Stimulated activated CD4-positive, alpha-beta T cell treated with anti-CD3 and anti-CD28 coated beads, TNF-alpha, amount 100 ng/mL, for 1 hour (primary cell): ENCODE measurements around the gene PRKAG2.

Source experiments
- DNase-seq, 3 donors: peaks; one replicate each; pipeline ENCODE4 v3.0.0-alpha.2; 2020; ENCODE audit warnings: low read depth in 3 of 3, low spot score in 1 of 3

Gene PRKAG2

DNA sequence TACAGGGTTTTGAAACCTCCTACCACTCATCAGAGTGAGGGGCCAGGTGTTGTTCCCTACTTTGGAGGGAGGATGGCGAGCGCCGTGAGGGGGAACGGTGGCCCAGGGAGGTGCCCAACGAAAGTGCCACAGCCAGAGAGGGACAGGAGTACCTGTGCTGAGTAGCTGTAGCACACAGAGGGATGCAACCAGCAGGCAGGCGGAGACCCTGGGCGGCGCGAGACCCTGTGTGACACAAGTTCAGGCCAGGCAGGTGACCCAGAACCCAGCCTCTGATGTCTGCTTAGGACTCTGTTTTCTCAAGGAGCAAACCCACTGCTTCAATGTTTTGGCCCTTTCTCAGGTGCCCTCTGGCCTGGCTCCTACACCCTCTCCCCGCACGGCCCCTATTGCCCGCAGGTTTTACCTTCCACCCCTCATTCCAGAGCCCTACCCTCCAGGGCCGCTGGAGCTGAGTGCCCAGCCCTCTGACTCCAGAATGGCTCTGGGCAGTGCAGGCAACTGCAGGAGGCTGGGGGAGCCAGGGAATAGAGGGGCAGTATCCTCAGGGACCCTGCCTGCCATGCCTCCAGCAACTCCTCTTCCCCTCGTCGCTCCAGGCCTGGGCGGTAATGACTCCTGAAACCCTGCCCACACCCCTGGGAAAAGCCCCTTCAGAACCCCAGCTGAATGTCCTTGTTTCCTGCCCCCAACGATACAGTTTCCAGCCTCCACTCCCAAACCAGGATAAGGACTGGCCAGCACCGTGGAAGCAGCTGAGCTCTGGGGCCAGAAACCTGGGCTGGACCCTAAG is 193.1 kb downstream of the PRKAG2 start:
- no peak for DNase-seq

DNA sequence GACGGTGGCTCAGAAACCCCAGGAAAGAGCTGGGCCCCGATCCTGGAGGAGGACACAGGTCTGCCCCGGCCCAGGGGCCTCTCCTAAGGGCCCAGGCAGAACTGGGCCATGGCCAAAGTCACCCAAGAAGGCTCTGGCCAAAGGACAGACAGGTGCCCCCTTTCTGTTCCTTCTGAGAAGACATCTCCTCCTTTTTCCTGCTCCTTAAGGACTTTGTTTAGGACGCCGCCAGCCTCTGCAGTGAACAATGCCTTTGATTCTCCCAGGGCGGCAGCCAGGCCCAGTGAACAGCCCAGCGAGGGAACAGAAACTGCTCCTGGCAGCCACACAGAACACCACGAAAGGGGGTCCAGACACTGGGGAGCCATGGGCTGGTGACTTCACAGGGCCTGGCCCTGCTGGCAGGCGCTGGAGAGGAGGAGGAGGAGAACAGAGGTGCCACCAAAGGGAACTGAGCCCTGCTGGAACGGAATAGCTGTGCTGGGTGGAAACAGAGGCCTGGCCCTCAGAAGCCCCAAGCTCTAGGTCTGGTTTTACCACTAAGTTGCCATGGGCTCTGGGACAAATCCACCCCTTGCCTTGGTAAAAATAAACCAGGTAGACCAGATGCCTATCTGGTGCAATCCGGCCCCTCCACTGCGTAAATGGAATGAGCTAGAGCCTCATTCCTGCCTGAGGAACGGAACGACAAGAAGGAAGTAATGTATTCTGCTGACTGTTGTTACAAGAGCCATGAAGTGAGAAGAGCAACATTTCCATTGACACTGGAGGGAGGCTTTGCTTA is 193.9 kb downstream of the PRKAG2 start:
- DNase-seq: no peak

DNA sequence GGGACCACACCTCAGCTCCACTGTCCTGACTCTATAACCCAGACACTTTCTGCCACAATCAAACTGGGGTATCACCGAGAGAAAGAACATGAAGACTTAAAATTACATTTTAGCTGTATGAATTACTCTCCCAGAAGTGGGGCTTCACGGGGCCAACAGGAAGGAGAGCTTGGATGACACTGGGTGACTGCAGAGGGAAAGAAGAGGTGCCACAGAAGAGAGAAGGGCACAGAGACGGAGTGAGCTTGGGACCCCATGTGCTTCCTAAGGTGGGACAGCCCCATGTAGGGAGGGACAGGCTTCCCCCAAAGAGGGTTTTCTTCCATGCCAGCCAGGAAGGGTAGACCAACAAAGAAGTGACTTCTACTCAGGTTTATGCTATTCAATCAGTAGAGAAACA is 195.2 kb downstream of the PRKAG2 start:
- DNase-seq: no peak

DNA sequence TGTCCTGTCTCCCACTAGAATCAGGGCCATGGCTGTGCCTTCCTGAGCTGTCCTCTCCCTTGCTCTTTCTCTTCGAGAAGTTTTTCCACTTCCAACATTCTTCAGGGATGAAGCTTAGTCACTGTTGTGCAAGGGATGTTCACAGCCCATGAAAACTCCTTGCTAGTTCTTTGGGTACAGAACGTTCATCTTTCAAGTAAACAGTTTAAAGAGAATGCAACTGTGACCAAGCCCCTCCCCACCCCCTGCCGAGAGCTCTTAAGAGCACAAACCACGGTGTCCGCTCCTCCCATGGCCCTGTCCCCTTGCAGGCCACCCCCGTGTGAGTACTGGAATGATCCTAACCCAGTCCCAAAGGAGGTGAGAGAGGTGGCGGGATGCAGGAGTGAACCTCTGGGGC is 196.1 kb downstream of the PRKAG2 start:
- DNase-seq: no peak

DNA sequence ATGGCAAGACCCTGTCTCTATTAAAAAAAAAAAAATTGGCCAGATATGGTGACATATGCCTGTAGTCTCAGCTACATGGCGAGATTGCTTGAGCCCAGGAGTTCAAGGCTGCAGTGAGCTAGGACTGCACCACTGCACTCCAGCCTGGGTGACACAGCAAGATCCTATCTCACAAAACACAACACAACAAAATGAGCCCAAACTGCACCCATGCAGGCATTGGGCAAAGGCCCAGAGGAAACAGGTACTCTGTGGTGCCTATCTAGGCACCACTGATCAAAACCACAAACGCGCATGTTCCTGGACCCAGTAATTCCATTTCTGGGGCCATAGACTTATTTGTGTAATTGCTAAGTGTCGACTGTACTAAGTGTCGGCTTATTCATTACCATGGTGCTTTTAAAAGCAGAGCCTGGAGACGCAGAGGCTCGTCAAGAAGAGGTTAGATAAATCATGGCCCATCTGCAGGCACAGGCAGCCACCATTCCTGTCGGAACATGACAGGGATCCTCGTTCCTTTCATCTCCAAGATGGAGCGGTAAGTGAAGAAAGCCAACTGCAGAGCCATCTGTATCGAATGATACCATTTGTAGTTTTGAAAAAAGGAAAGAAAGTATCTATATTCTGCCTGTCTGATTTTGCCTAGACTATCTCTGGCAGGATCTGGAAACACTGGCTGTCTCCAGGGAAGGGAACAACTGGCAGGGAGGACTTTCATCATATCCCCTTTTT is 196.9 kb downstream of the PRKAG2 start:
- no peak for DNase-seq

DNA sequence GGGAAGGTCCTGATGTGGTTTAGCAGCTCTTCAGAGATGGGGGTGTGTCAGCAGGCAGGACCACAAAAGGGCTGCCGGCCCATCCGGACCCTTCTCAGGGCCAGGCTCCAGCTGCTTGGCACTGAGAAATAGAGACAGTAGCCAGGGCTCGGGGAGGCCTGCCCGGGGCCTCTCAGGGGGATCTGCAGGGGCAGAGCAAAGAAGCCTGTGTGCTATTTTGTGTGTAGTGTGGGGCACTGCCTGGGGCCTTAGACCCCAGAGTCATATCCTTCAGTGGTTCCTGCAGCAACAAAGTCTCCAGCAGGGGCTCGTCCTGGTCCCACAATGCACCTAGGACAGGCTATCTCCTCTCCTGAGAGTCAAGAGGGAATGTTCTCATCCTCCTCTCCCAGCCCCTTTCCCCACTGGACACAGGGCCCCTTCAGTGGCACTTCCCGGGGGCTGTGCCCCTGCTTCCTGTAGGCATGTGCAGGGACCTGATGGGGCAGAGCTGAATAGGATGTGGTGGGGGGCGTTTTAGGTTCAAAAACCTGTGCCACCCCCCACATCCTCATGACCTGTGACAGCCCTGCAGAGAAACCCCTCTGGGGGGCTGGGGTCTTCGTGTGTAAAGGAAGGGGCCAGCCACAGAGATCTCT is 197.7 kb downstream of the PRKAG2 start:
- DNase-seq: no peak

DNA sequence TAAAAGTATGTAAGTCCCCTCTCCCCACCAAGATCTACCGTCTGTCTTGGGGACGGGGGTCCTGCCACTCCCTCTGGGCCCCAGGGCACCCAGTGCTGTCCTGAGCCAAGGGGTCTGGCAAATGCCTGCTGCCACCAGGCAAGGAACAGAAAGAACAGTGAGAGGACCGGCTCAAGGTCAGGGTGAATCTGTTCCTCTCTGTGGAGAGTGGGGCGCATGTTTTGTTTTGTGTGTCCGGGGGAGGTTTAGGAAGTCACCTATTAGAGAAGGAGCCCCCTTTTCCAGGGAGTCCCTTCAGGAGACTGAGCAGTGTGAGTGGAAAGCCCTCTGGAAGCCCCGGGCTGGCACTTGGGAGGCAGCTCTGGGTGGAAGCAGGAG is 198.7 kb downstream of the PRKAG2 start:
- no peak for DNase-seq

DNA sequence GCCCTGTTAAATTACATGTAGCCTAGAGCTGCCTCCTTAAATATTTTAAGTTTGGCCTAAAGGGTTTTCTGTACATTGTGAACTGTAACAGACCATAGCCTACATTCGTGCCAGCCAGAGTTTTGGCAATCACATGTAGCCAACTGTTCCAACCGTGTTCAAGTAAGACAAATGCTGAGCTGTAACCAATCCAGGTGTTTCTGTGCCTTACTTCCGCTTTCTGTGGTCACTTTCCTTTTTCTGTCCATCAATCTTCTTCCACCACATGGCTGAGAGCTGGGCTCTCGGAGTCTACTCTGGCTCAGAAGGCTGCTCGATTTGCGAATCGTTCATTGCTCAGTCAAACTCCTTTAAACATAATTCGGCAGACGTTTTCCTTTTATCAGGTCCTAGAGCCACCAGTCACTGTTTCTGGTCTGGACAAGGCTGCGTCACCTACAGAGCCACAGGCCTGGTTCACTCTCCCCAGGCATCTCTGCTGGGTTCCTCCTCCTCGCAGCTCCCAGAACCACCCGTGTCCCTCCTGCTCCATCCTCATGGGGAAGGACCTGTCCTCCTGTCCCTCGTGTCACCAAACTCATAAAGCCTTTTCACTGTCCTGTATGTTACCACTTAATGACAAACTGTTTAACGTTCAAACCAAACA is 199.2 kb downstream of the PRKAG2 start:
- no peak for DNase-seq

DNA sequence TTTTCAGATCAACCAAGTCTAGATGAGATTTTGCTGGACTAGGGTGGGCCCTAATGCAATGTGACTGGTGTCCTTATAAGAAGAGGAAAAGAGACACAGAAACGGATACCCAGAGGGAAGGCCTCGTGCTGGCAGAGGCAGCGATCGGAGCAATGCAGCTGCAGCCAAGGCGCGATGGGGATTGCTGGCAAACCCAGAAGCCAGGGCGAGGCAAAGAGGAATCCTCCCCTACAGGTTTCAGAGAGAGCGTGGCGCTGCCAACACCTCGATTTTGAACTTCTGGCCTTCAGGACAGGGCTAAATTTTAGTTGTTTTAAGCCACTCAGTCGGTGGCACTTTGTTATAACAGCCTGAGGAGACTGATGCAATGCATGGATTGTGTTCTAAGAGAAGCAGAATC is 200.2 kb downstream of the PRKAG2 start:
- no peak for DNase-seq

DNA sequence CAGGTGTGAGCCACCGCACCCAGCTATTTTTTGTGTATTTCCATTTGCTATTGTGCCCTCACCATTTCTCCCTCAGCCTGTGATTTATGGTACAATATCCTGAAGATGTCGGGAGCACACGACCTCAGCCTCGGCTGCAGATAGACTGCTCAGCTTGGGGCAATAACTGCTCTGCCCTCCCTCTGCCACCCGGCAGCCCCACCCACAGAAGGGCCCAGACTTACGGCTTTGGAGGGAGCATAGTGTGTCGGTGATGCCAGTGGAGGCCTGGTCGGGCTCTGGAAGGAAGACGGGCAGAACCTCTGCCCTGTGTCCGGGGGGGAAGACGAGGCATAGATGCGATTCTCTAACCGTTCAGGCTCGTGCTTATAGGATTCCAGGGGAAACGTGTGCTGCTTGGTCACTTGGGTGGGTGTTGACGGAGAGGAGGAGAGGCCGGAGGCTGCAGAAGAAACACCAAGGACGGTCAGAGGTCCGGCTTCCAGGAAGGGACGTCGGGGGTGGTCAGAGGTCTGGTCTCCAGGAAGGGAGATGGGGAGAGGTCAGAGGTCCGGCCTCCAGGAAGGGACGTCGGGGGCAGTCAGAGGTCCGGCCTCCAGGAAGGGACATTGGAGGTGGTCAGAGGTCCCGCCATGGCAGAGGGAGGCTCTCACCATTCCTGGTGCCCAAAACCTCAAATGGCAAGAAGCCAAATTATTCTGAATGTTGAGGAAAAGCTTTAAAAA is 201.6 kb downstream of the PRKAG2 start:
- no peak for DNase-seq

DNA sequence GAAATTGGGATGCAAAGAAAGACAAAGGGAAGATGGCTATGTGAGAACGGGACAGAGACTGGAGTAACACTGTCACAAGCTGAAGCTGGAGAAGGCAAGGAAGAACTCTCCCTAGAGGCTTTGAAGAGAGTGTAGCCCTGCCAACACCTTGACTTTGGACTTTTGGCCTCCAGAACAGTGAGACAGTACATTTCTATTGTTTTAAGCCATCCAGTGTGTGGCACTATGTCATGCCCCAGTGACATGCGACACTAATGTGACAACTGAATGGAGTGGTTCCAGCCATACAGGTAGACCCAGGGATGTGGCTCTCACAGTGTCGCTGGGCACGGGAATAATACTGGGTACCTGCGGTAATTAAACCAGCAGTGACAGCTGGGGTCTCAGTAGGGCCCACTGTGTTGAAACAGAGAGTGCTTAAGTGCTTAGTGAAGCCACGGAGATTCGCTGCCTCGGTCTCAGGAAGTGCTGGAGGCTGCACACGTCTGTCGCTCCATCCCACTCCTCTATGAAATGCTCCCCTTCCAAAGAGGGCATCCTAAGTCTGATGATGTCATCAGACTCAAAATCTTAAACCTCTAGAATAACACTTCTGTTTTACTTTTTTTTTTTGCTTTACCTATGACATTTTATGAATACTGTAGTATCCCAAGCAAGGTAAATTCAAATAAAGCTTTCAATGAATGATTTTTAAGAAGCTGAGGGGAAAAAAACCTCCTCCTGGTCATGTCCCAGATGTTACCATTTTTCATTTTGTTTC is 202.6 kb downstream of the PRKAG2 start:
- no peak for DNase-seq

DNA sequence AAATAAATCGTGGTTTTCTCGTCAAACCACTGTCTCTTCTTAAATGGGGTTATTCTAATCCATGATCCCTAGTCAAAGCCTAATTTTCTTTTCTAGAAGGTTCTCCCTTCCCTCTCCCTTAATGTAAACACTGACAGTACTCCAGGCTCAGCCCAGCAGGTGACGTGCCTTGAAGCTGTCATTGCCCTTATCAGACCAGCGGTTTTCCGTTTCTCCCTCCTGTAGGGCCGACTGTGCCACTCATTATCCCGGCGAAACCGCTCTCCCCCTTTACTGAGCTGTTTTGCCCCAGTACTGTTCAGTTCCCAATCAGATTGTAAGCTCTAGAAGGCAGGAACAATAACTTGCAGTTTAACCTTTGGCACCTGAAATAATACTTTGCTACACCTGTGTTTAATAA is 203.7 kb downstream of the PRKAG2 start:
- no peak for DNase-seq

DNA sequence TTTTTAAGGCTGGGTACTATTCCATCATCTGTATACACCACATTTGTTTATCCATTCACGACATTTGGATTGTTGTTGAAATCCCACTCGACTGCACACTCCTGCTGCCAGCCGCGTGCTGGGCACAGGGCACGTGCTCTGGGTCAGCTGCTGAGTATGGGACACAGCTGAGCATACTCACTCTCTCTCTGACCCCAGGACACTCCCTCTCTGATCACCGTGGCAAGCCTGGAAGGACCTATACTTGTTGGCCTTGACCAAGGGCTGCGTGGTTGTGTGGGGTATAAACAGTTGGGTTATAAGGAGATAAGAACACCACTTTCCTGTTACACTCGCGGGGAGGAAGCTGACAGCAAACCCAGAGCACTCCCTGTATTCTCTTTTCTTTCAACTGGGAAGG is 204.2 kb downstream of the PRKAG2 start:
- no peak for DNase-seq

DNA sequence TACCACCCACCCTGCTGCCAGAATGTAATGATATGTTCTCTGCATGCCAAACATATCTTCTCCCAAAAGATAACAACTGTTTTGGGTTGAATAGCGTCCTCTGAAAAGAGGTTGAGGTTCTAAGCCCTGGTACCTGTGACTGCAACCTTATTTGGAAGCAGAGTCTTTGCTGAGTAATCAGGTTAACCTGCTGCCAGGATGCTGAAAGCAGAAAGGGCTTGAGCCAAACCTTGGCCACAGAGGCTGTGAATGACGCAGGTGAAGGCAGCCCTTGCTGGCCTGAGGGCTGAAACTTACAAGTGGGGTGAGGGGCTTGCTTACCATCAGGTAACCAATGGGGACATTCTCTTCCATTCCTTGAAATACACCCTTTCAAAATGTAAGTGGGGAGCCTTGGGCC is 205.4 kb downstream of the PRKAG2 start:
- DNase-seq: no peak

DNA sequence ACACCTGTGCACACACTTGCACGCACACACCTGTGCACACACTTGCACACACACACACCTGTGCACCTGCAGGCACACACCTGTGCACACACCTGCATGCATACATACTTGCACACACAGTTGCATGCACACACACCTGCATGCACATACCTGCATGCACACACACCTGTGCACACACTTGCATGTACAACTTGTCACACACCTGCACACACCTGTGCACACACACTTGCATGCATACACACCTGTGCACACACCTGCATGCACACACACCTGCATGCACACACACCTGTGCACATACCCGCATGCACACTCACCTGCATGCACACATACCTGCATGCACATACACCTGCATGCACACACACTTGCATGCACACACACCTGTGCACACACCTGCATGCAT is 207.2 kb downstream of the PRKAG2 start:
- DNase-seq: no peak

DNA sequence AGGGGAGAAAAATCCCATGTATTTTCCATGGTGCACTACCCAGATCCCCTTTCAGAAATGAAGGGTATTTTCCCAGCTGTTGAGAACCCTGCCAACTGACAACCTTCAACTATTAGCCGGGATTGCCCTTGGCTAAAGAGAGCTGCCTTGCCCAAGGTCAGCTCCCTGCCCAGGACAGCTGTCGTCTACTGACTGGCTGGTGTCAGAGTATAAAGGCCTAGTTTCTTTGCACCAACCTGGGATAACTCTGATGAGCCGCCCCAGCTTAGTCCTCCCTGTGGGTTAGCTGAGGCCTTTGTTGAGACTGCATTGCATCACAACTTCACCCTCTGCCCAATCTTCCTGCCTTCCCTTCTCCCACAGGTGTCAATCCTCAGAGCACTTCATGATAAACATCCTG is 210.0 kb downstream of the PRKAG2 start:
- DNase-seq: no peak

DNA sequence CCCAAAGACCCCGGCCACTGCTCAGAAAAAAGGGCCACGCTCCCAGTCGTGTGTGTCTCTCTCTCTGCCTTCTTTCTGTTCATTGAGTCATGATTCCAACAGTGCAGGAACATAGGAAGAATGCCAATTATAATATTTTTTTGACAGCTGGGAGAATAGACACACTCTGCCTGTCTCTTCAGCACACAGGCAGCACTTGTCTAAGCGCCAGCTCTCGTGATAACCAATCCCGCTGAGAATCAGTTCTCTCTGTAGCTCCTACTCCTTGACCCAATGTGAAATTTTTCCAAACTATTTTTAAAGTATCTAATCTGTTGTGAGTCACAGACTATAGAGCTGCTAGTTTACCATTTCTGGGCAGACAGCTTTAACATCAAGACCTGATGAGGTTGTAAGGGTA is 211.5 kb downstream of the PRKAG2 start:
- DNase-seq: no peak

DNA sequence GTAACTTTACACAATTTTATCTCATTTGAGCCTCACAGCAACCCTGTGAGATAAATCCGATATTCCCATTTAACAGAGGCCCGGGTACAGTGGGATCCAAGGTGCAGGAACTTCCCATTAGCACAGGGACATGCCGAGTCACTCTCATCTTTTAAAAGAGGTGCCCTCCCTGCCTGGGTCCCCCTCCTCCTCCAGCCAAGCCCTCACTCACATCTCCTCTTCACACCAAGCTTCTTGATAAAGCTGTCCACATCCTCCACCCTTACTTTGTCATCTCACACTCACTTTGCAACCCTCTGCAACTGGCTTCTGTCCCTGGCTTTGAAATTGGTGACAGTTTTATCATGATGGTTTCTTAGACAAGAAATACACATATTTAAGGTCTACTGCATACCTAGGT is 212.6 kb downstream of the PRKAG2 start:
- DNase-seq: no peak

DNA sequence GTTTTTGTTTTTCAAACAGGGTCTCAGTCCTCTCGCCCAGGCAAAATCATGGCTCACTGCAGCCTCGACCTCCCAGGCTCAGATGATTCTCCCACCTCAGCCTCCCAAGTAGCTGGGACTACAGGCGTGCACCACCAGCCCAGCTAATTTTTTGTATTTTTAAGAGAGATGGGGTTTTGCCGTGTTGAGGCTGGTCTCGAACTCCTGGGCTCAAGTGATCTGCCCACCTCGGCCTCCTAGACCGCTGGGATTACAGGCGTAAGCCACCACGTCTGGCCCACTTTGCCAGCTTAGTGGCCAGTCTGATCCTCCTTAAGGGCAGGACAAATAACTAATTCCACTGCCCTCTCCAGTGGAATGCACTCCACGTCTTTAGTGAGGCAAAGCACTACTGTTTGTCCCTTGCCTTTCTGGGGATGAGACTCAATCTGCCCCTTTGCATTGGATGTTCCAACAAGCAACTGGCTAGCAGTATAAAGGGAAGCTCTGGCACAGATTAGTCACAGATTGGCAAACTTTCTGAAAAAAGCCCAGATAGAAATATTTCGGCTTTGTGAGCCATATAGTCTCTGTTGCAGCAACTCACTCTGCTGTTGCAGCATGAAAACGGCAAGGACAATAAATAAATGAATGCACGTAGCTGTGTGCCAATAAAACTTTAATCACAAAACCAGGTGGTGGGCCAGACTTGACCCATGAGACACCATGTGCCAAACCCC is 213.4 kb downstream of the PRKAG2 start:
- no peak for DNase-seq
